Activated B cell treated with CpG ODN at 0.5 μM for 24 hours (primary cell): ENCODE data around the gene DZIP1. TPM values are rescaled to one million over a fixed set of nuclear protein-coding genes. Genes with fewer than 3 reads are reported as not detected.

ENCODE experiments used
- ATAC-seq: fragments of 200-7000 bp; cut with Tn5 transposase; one replicate; pipeline ENCODE4 v1.10.0; 2021; ENCODE audit warnings: low read depth, mild to moderate bottlenecking, moderate library complexity
- CTCF ChIA-PET: fragments of 350-600 bp; sonication (Branson Sonifier 250); formaldehyde crosslinking; loops from one replicate; lab custom pipeline; 2021; ENCODE audit warnings: antibody characterized with exemption; lab: Charles Lee
- POLR2A ChIA-PET: fragments of 350-600 bp; sonication (Branson Sonifier 250); formaldehyde crosslinking; loops from one replicate; lab custom pipeline; 2021; ENCODE audit warnings: antibody characterized with exemption; lab: Charles Lee
- DNase-seq: peaks from one replicate; pipeline ENCODE4 v3.0.0; 2022
- H3K27ac Mint-ChIP-seq: one replicate; pipeline ENCODE4 v1.8.0; 2020; ENCODE audit warnings: mixed read lengths
- H3K27me3 Mint-ChIP-seq: one replicate; pipeline ENCODE4 v1.8.0; 2021; ENCODE audit warnings: mixed read lengths
- H3K36me3 Mint-ChIP-seq: one replicate; pipeline ENCODE4 v1.8.0; 2021; ENCODE audit warnings: low read depth, mixed read lengths
- H3K4me1 Mint-ChIP-seq: one replicate; pipeline ENCODE4 v1.8.0; 2021; ENCODE audit warnings: mixed read lengths
- H3K4me3 Mint-ChIP-seq: one replicate; pipeline ENCODE4 v1.8.0; 2020; ENCODE audit warnings: mild to moderate bottlenecking, mixed read lengths
- H3K9me3 Mint-ChIP-seq: one replicate; pipeline ENCODE4 v1.8.0; 2020; ENCODE audit warnings: mixed read lengths
- CTCF ChIP-seq: fragments of 200-600 bp; IDR thresholded peaks from one replicate; pipeline ENCODE4 v1.8.0; 2022; ENCODE audit warnings: antibody characterized with exemption, mild to moderate bottlenecking
- intact Hi-C: fragments of 100-400 bp; cut with micrococcal nuclease; formaldehyde crosslinking; loops from one replicate; pipeline ENCODE4 v1.15.1; 2024
- total RNA-seq: library from RNA; stranded (reverse); gene quantifications from 2 replicates; pipeline ENCODE4 v1.2.3, GENCODE V29; 2022

The DZIP1 gene
- total RNA-seq, 1 donor from 2014 or later, result not detected

- TF ChIP-seq CTCF, result no peak
- intact Hi-C loops, result no loop called here
- H3K36me3 Mint-ChIP-seq, result no peaks in the 10 kb centered on the region
- no peak for DNase-seq
- ATAC-seq, result no peak
- peaks cover 11% of the 10 kb centered on the region for H3K27me3 Mint-ChIP-seq
- no peaks in the 10 kb centered on the region for H3K4me1 Mint-ChIP-seq
- H3K9me3 Mint-ChIP-seq, result no peaks in the 10 kb centered on the region
- no peak overlapping the region for H3K27ac Mint-ChIP-seq
- CTCF ChIA-PET, result no interaction called here
- no peak overlapping the region for H3K4me3 Mint-ChIP-seq
- POLR2A ChIA-PET, result no interaction called here
Observed at GRCh38 chr13:95596701-95597100, 47.8 kb downstream of the DZIP1 start.

GRCh38 chr13:95593462-95593861 is 51.0 kb downstream of the DZIP1 start:
- no peak for TF ChIP-seq CTCF

GRCh38 chr13:95588721-95589120 is 55.8 kb downstream of the DZIP1 start:
- ChIA-PET POLR2A (no interaction called here), CTCF (no interaction called here)
- no peaks in the 10 kb centered on the region for H3K9me3 Mint-ChIP-seq
- H3K27me3 Mint-ChIP-seq, result peaks cover 18% of the 10 kb centered on the region
- intact Hi-C loops, result no loop called here
- H3K36me3 Mint-ChIP-seq, result no peaks in the 10 kb centered on the region
- H3K4me1 Mint-ChIP-seq, result no peaks in the 10 kb centered on the region
- DNase-seq, result no peak
- no peak for TF ChIP-seq CTCF
- ATAC-seq, result no peak
- H3K4me3 Mint-ChIP-seq, result no peak overlapping the region
- no peak overlapping the region for H3K27ac Mint-ChIP-seq

More at GRCh38 chr13:95593462-95593861, 51.0 kb downstream of the DZIP1 start:
- intact Hi-C loops, result no loop called here
- POLR2A ChIA-PET, result no interaction called here
- Mint-ChIP-seq H3K27ac (no peak overlapping the region), H3K9me3 (no peaks in the 10 kb centered on the region), H3K27me3 (peaks cover 22% of the 10 kb centered on the region), H3K4me1 (no peaks in the 10 kb centered on the region), H3K4me3 (no peak overlapping the region), H3K36me3 (no peaks in the 10 kb centered on the region)
- DNase-seq (no peak), ATAC-seq (no peak)
- CTCF ChIA-PET, result no interaction called here

GRCh38 chr13:95588134-95588533 is 56.4 kb downstream of the DZIP1 start:
- ATAC-seq, result no peak
- ChIA-PET POLR2A (no interaction called here), CTCF (no interaction called here)
- intact Hi-C loops, result no loop called here
- Mint-ChIP-seq H3K4me3 (no peak overlapping the region), H3K27me3 (peaks cover 18% of the 10 kb centered on the region), H3K4me1 (no peaks in the 10 kb centered on the region), H3K27ac (no peak overlapping the region), H3K36me3 (no peaks in the 10 kb centered on the region), H3K9me3 (no peaks in the 10 kb centered on the region)
- no peak for TF ChIP-seq CTCF
- DNase-seq, result no peak

- Mint-ChIP-seq H3K9me3 (no peaks in the 10 kb centered on the region), H3K4me1 (no peaks in the 10 kb centered on the region), H3K4me3 (no peak overlapping the region), H3K36me3 (no peaks in the 10 kb centered on the region), H3K27ac (no peak overlapping the region), H3K27me3 (peaks cover 13% of the 10 kb centered on the region)
- intact Hi-C loops, result no loop called here
- no peak for TF ChIP-seq CTCF
- ChIA-PET CTCF (no interaction called here), POLR2A (no interaction called here)
- no peak for DNase-seq
- ATAC-seq, result no peak
Observed at GRCh38 chr13:95585867-95586266, 58.6 kb downstream of the DZIP1 start.
